ACHN (cell line): Measurements from ENCODE around the gene RNF11.

ENCODE experiments used
- DNase-seq: peaks from one replicate; pipeline ENCODE4 v3.0.0-alpha.2; 2015
- in situ Hi-C: cut with HindIII; loops from 2 replicates; pipeline ENCODE4 v1.10.0; 2017; ENCODE audit warnings: low sequenced_read_pairs, low pct_ligation_motif_present, low pct_unique_long_range_greater_than_20kb

Gene RNF11

GRCh38 chr1:51303315-51303714 lies 67.2 kb downstream of the RNF11 start:
- DNase-seq: no peak

GRCh38 chr1:51303751-51304251 lies 67.7 kb downstream of the RNF11 start:
- DNase-seq: no peak
- in situ Hi-C loops: no loop called here

More at GRCh38 chr1:51303315-51303714, 67.2 kb downstream of the RNF11 start:
- in situ Hi-C loops: no loop called here

GRCh38 chr1:51304360-51304759 lies 68.3 kb downstream of the RNF11 start:
- no peak for DNase-seq
- in situ Hi-C loops: no loop called here

GRCh38 chr1:51305371-51305823 lies 69.3 kb downstream of the RNF11 start:
- in situ Hi-C loops: no loop called here
- DNase-seq: peak; percentile 39

GRCh38 chr1:51306950-51307349 lies 70.9 kb downstream of the RNF11 start:
- in situ Hi-C loops: no loop called here

GRCh38 chr1:51308636-51309035 lies 72.6 kb downstream of the RNF11 start:
- in situ Hi-C loops: no loop called here
- no peak for DNase-seq

More at GRCh38 chr1:51306950-51307349, 70.9 kb downstream of the RNF11 start:
- DNase-seq: no peak

GRCh38 chr1:51309291-51309690 lies 73.2 kb downstream of the RNF11 start:
- in situ Hi-C loops: no loop called here
- DNase-seq: no peak

- in situ Hi-C loops: no loop called here
- no peak for DNase-seq
These were observed 75.0 kb downstream of the RNF11 start for GRCh38 chr1:51310871-51311613.

GRCh38 chr1:51311826-51312225 lies 75.8 kb downstream of the RNF11 start:
- in situ Hi-C loops: no loop called here
- DNase-seq: no peak

- no peak for DNase-seq
- in situ Hi-C loops: no loop called here
These were observed 76.6 kb downstream of the RNF11 start for GRCh38 chr1:51312718-51313117.

- in situ Hi-C loops: no loop called here
- DNase-seq: peak; percentile 49
These were observed 77.3 kb downstream of the RNF11 start for GRCh38 chr1:51313268-51313852.

GRCh38 chr1:51313961-51314777 lies 78.1 kb downstream of the RNF11 start:
- peak; percentile 81 for DNase-seq
- in situ Hi-C loops: no loop called here

GRCh38 chr1:51314974-51315373 lies 78.9 kb downstream of the RNF11 start:
- in situ Hi-C loops: no loop called here
- DNase-seq: no peak

- in situ Hi-C loops: no loop called here
- DNase-seq: no peak
These were observed 80.2 kb downstream of the RNF11 start for GRCh38 chr1:51316113-51316845.

- in situ Hi-C loops: no loop called here
These were observed 80.7 kb downstream of the RNF11 start for GRCh38 chr1:51316846-51317120.

GRCh38 chr1:51317798-51318197 lies 81.7 kb downstream of the RNF11 start:
- DNase-seq: no peak
- in situ Hi-C loops: no loop called here

More at GRCh38 chr1:51316846-51317120, 80.7 kb downstream of the RNF11 start:
- DNase-seq: no peak

GRCh38 chr1:51320967-51321923 lies 85.2 kb downstream of the RNF11 start:
- in situ Hi-C loops: no loop called here
- no peak for DNase-seq

GRCh38 chr1:51321924-51322280 lies 85.8 kb downstream of the RNF11 start:
- in situ Hi-C loops: no loop called here

More at GRCh38 chr1:51321924-51322280, 85.8 kb downstream of the RNF11 start:
- no peak for DNase-seq
